Left ventricle myocardium inferior (tissue), 1 donor: ENCODE measurements around the gene MIER1. TPM values are rescaled to one million over a fixed set of nuclear protein-coding genes. Genes with fewer than 3 reads are reported as not detected.

Experiments
- DNase-seq: peaks from one replicate; pipeline ENCODE4 v3.0.0-alpha.2; 2020
- H3K27ac ChIP-seq: fragments of 200-600 bp; replicated peaks from 2 replicates; pipeline ENCODE4 v1.8.0; 2021
- H3K27me3 ChIP-seq: fragments of 200-600 bp; 2 replicates; pipeline ENCODE4 v1.8.0; 2021; ENCODE audit warnings: low read depth
- H3K36me3 ChIP-seq: fragments of 200-600 bp; 2 replicates; pipeline ENCODE4 v1.8.0; 2021
- H3K4me1 ChIP-seq: fragments of 200-600 bp; 2 replicates; pipeline ENCODE4 v1.8.0; 2021
- H3K4me3 ChIP-seq: fragments of 200-600 bp; 2 replicates; pipeline ENCODE4 v1.8.0; 2021; ENCODE audit warnings: mild to moderate bottlenecking, moderate library complexity
- H3K9me3 ChIP-seq: fragments of 200-600 bp; replicated peaks from 2 replicates; pipeline ENCODE4 v1.8.0; 2021
- intact Hi-C: fragments of 100-400 bp; cut with micrococcal nuclease; formaldehyde crosslinking; loops from one replicate; pipeline ENCODE4 v1.11.0; 2022
- total RNA-seq: library from RNA; stranded (reverse); fragmentation: NEBNext Ultra II Directional; extraction: Animal tissue kit (Norgen Biotek cat#: 25700); gene quantifications from one replicate; pipeline ENCODE4 v1.2.1, GENCODE V29; 2021
- TF ChIP-seq, protein P1 (sequence below): fragments of 200-600 bp; IDR thresholded peaks from 2 replicates; pipeline ENCODE4 v1.8.0; 2021; ENCODE audit warnings: antibody characterized with exemption, mild to moderate bottlenecking, borderline replicate concordance
- donor health status: DM: no; HTN: yes; CAD: no; lungs with severe emphysema.

Gene MIER1
- total RNA-seq, 1 donor from 2014 or later = 18.1 TPM

DNA sequence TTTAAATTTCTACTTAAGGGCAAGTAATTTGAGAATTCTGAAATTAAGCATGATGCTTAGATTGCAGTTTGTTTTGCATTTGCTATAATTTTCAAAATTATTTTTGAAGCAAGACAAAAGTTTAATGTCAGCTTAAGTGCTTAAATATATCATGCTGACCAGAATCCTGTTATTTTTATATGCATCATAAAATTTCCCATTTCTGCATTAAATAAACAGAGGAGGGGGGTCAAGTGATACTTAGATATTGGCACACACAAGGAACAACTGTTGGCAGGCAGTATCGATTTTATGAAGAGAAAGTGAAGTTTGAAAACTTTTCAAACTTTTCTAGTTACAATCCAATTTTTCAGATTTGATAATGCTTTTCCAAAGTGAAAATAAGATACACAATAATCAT, 61.0 kb downstream of the MIER1 start:
- H3K36me3 ChIP-seq = peaks cover 73% of the 10 kb centered on the region
- intact Hi-C loops = no loop called here

DNA sequence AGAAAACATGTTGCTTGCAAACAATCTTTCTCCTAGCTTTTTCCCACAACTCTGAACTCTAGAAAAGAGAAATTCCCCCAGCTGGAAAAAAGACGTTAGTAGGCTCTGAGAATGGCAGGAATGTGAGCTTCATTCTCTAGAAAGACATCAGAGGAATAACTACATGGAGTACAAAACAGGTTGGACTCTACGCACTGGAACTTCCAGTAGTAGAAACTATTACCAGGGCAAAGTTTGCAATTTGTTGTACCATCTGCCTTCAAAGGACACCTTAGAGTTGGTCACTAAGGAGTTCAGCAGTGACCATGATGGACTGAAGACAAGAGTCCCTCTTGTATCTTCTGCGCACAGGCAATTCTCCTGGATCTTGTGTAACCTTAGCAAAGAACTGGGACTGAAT, 68.3 kb downstream of the MIER1 start:
- DNase-seq = no peak
- Histone ChIP-seq H3K4me3 (no peak overlapping the region), H3K27me3 (no peaks in the 10 kb centered on the region), H3K36me3 (peaks cover 28% of the 10 kb centered on the region), H3K9me3 (no peaks in the 10 kb centered on the region), H3K4me1 (peaks cover 5% of the 10 kb centered on the region), H3K27ac (no peak overlapping the region)
- TF ChIP-seq, protein P1, sequence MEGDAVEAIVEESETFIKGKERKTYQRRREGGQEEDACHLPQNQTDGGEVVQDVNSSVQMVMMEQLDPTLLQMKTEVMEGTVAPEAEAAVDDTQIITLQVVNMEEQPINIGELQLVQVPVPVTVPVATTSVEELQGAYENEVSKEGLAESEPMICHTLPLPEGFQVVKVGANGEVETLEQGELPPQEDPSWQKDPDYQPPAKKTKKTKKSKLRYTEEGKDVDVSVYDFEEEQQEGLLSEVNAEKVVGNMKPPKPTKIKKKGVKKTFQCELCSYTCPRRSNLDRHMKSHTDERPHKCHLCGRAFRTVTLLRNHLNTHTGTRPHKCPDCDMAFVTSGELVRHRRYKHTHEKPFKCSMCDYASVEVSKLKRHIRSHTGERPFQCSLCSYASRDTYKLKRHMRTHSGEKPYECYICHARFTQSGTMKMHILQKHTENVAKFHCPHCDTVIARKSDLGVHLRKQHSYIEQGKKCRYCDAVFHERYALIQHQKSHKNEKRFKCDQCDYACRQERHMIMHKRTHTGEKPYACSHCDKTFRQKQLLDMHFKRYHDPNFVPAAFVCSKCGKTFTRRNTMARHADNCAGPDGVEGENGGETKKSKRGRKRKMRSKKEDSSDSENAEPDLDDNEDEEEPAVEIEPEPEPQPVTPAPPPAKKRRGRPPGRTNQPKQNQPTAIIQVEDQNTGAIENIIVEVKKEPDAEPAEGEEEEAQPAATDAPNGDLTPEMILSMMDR = no peak
- intact Hi-C loops = loop anchor here (5.0 kb wide), 1 partner anchor 154 kb away; no protein-coding TSS in a partner anchor

More for the DNA sequence above, 61.0 kb downstream of the MIER1 start:
- H3K4me3 ChIP-seq = no peak overlapping the region
- no peaks in the 10 kb centered on the region for H3K9me3 ChIP-seq
- TF ChIP-seq, protein P1 = no peak
- DNase-seq = no peak
- H3K27me3 ChIP-seq = no peaks in the 10 kb centered on the region
- peaks cover 14% of the 10 kb centered on the region for H3K4me1 ChIP-seq
- H3K27ac ChIP-seq = no peak overlapping the region

DNA sequence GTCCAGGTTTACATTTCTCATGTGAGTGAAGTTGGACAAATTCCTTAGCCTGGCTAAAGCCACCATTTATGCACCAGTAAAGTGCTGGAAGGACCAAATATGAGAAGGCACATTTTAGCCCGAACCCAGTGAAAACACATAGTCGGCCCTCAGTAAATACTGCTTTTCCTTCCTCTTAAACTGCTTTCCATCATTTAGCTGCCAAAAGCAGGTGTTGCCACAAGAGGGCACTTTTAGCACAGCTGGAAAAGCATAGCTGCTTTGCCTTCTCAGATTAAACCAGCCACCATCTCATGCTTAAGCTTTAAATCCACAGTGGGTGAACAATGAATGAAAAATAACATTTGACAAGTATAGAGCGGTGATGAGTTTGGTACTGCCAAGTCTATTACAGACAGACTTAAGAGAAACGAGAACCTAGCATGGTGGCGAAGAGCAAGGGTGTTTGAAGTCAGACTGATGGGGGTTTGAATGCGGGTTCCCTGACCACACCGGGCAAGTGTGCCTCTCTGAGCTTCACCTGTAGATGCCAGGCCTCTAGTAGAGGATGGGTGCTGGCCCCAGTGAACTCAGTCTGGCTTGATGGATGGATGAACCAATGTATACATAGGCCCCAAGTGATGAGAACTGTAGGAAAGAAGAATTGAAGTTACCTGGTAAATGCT, 71.4 kb downstream of the MIER1 start:
- H3K27me3 ChIP-seq = no peaks in the 10 kb centered on the region
- H3K4me1 ChIP-seq = peaks cover 7% of the 10 kb centered on the region
- no peak overlapping the region for H3K4me3 ChIP-seq
- intact Hi-C loops = no loop called here
- H3K27ac ChIP-seq = no peak overlapping the region
- TF ChIP-seq, protein P1 = peak; percentile 79
- peaks cover 13% of the 10 kb centered on the region for H3K36me3 ChIP-seq
- H3K9me3 ChIP-seq = no peaks in the 10 kb centered on the region
- no peak for DNase-seq

DNA sequence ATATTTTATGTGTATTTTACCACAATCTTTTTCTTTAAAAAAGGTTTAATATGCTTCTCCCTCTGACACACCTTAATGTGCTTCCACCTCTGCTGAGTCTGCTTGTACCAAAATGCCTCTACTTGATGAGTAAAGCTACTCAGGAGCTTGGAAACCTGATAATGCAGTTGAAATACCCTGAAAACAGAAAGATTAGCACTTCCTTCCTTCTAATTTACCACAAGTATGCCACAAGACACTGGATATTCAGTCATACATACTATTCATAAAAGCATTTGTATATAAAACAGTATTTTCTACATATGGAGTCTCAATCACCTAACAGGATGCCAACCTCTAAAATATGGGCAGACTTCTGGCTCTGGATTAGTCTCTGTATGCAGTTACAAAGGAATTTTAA, 74.2 kb downstream of the MIER1 start:
- TF ChIP-seq, protein P1 = no peak
- H3K4me3 ChIP-seq = no peak overlapping the region
- H3K36me3 ChIP-seq = peaks cover 29% of the 10 kb centered on the region
- no peaks in the 10 kb centered on the region for H3K27me3 ChIP-seq
- H3K4me1 ChIP-seq = peaks cover 27% of the 10 kb centered on the region
- intact Hi-C loops = no loop called here
- H3K27ac ChIP-seq = no peak overlapping the region
- no peak for DNase-seq
- H3K9me3 ChIP-seq = no peaks in the 10 kb centered on the region

DNA sequence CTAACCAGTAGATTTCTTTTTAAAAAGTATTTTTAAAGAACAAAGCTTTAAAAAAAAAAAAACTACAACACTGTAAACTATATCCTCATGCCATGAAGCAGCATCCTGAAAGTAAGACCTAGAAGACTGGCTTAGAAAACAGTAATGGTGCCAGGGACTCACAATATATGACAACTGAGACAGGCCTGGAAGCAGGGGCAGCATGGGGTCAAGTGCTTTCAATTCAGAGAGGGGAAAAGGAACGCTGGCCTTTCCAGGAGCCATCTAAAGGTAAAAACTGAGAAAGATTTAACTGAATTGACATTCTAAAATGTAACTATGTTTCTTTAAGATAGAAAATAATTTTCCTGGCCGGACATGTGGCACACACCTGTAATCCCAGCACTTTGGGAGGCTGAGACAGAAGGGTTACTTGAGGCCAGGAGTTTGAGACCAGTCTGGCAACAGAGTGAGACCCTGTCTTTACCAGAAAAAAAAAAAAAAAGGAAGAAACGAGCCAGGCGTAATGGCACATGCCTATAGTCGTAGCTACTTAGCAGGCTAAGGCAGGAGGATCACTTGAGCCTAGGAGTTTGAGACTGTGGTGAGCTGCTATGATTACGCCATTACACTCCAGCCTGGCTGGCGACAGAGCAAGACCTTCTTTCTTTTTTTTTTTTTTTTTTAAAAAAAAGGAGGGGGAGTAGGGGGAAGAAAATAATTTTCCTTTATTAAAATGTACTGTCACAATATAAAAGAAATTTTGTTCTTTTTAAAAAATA, 75.0 kb downstream of the MIER1 start:
- H3K36me3 ChIP-seq = peaks cover 34% of the 10 kb centered on the region
- H3K4me1 ChIP-seq = peaks cover 27% of the 10 kb centered on the region
- H3K4me3 ChIP-seq = no peak overlapping the region
- DNase-seq = no peak
- intact Hi-C loops = no loop called here
- TF ChIP-seq, protein P1 = no peak
- no peak overlapping the region for H3K27ac ChIP-seq
- H3K27me3 ChIP-seq = no peaks in the 10 kb centered on the region
- no peaks in the 10 kb centered on the region for H3K9me3 ChIP-seq
